GM18499 (cell line): ENCODE results near the gene SH3BP2.

Source experiments
- ATAC-seq: cut with Tn5 transposase; IDR thresholded peaks from one replicate; pipeline ENCODE4 v1.9.1; 2021; ENCODE audit warnings: moderate number of reproducible peaks; ENCODE audit not compliant: insufficient read depth, unreplicated experiment

Gene SH3BP2

GRCh38 chr4:2789793-2790582 lies 2.9 kb upstream of the SH3BP2 start:
- ATAC-seq = no peak

GRCh38 chr4:2790583-2791517 lies 2.0 kb upstream of the SH3BP2 start:
- ATAC-seq = no peak

DNA sequence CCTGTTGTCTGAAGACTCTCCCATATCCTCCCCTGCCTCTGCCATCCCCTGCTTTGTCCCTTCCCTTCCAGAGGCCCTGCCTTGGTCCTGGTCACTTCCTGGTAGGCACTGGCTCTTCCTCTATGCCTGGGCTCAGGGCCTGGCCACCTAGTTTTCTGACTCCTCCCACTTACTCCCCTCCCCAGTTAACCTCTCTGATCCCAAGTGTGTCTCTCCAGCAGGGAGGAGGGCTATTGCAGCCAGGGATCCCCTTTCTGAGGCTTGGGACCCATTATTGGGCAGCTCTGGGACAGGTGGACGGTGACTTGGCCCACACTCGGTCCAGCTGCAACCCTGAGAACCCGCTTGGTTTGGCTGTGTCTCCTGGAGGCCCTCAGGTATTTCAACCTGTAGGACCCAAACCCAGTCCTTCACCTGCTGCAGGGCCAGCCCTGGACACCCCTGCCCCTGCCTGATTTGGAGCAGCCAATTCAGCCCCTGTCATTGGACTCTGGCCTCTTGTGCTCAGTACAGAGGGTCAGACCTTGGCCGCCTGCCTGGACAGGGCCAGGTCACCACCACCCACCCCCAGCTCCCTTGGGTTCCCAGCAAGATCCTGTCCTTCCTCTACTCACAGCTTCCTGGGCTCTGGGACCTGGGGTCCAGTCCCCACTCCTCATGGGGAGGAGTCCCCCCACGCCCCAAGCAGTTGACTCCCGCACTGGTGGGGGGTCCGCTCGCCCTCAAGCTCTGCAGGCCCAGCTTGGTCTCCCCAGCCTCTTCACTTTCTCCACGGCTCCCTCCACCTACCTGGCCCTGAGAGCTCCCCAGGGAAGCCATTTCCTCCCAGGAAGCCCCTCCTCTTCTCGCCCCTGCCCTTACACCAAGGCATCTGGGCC lies 1.1 kb upstream of the SH3BP2 start:
- ATAC-seq = no peak

GRCh38 chr4:2792396-2792710 lies 532 bp upstream of the SH3BP2 start:
- no peak for ATAC-seq

- no peak for ATAC-seq
Measured at GRCh38 chr4:2793586-2794485, 951 bp downstream of the SH3BP2 start.

DNA sequence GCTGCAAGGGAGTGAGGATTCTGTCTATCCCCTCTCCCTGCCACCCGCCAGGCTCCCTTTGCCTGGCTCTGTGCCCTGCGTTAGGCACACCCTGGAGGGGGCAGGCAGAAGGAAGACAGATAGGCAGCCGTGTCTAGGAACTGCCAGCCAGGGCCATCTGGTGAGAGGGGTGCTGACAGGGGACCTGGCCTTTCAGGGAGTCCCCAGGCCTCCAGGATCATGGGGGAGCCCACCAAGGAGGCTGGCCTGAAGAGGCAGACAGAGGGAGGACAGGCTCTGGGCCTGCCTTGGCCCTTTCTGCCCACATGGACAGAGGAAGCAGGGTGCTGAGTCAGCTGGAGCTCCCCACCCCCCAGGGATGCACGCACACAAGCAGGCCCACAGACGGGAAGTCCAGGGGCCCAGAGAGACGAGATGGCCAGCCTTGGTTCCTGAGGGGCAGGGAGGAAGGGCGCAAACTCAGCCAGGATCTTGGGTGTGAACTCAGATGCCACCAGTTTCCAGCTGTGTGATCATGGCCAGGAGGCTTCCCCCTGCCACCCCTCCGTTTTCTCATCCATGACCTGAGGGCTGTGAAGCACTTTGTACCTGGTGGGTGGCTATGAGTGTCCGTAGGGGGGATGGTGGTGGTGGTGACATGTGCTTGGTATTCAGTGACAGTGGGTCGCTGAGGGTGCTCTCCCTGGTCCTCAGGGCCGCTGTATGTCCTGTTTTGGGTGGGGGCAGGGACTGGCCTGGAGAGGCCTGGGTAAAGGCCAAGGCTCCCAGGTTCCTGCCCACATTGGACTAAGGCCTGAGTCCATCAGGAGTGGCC lies 1.8 kb downstream of the SH3BP2 start:
- no peak for ATAC-seq

GRCh38 chr4:2795300-2795892 lies 2.5 kb downstream of the SH3BP2 start:
- ATAC-seq = no peak

DNA sequence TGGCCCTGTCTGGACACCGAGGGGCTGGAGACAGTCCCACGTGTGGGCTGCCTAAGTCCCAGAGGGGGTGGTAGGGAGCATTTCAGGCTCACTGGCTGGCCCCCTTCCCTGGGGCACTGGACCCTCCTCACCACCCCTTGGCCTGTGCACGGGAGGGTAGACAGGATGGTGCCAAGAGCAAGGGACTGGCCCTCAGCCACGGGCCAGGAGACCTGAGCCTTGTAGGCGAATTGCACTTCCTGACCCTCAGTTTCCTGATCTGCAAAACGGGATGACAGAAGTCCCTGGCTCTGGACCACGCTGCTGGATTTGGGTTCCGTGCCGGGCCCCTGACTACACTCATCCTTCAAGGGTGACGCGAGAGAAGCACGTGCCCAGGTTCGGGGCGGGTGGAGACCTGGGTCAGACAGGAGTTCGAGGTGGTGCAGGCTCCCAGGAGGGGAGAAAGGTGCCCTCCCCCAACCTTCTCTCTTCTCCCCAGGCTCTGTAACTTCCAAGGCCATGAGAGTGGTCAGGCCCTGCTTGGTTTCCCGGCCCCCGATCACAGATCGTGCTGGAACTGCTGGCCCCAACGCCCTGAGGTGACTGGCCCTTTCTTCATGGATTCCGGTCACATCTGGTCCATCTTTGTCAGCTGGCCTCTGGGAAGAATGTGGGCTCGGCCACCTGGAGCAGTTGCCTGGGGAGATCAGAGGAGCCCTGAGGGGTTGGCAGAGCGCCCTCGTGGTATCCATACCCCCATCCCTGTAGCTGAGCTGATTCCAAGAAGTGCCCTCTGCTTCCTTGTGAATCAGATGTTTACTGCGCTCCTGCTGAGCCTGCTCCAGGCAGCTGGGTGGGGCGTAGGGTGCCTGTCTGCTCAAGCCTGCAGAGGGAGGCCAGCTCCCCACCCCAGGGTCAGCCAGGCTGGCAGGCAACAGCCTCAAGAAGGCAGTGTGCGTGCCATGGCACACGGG lies 3.3 kb downstream of the SH3BP2 start:
- ATAC-seq = no peak

GRCh38 chr4:2796849-2797544 lies 4.1 kb downstream of the SH3BP2 start:
- ATAC-seq = no peak

DNA sequence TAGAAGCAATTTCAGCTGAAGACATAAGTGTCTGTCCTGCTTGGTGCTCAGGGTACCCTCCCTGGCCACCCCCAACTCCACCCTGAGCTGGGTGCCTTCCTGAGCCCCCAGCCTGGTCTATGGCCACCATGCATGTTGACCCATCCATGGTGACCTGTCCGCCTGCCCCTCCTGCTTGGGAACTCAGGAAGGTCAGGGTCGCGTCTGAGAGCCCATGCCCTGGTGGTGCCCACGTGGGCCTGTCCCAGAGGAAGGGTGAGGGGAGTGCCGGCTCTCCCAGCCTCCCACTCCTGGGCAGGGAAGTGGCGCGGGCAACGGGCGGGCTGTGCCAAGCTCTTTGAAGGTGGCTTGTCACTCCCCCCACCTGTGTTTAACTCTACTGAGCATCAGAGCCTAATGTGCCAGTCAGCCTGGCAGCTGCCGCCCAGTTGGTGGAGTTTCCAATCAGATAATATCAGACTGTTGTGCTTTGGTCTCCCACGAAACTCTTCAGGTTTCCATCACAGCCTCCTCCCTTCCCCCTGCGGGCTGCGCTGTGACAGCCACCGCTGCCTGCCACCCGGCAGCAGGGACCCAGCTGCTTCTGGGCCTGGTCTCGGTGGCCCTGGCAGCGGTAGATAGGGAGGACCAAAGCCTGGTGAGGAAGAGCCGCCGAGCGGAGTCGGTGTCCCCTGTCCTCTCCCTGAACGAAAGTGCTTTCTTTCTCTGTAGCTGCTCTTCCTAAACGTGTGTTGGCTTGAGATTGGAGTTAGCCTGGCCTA lies 4.8 kb downstream of the SH3BP2 start:
- no peak for ATAC-seq

DNA sequence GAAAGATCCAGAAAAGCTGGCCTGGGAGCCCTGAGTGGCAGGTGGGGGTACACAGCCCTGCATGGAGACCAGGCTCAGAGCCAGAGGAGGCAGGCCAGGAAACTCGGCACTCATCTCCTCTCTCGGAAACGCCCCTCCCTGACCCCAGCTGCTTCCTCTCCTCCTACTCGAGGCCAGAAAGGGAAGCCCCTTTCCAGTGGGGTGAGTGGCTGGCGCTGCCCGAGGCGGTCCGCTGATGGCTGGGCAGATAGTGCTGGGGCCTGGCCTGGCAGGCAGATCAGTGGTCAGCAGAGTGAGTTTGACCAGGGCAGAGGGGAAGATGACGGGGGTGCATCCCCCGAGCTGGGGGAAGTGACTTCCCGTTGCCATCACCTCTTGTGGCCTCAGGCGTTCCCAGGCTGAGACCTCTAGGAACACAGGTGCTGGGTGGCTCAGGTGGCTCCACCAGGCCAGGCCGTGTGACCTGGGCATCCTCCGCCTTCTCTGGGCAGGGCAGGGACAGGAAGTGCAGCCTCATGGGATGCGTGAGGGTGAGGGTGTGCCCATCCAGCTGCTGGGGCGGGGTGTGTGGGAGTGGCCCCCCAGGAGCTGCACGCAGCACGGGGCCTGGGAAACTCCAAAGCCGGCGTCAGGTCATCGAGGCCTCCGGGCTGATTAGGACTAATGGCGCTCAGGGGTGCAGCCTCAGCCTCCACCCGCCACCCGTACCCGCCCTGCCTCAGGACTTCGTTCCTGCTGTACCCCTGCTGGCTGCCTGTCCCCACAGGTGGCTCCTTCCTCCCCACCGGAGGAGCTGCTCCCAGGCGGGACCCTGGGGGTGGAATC lies 5.7 kb downstream of the SH3BP2 start:
- no peak for ATAC-seq

DNA sequence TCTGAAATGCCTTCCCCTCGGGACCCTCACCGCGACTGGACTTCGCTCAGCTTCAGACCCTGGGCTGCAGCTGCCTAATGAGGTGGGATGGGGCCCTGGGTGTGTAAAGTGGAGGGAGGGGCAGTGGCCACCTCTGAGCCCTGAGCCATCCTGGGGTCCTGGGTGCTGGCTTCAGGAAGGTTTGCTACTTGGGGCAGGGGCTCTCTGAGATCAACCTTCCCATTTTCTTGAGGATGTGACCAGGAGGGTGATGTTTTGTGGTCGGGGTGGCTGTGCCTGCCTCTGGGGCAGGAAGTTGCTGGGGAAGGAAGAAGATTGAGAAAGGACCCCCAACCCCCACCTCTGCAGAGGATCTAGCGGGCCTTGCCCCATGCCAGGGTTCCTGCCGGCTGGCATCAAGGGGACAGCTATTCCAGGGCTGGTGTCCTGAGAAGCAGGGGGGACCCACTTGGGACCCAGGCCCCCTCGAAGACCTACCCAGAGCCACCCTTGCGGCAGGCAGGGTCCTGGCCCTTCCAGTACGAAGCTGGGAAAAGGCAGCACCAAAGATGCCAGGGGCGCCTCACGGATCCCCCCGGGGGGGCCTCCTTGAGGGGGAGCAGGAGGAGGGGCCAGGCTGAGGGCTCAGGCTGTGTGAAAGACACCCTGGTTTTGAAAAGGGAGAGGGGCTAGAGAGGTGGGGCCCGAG lies 6.5 kb downstream of the SH3BP2 start:
- no peak for ATAC-seq

- no peak for ATAC-seq
Measured at GRCh38 chr4:2799971-2800690, 7.2 kb downstream of the SH3BP2 start.
